Renal cortex interstitium (tissue), 11 donors: Measurements from ENCODE around the gene IGSF9B. TPM values are rescaled to one million over a fixed set of nuclear protein-coding genes. Genes with fewer than 3 reads are reported as not detected.

Experiments
- DNase-seq, 11 donors: peaks; one replicate each; pipeline ENCODE4 v3.0.0-alpha.2; 2013; ENCODE audit warnings: low read depth in 9 of 11, low spot score in 4 of 11; ENCODE audit errors: extremely low read depth in 1 of 11
- polyA plus RNA-seq, 3 donors: library from polyadenylated mRNA; unstranded; fragments of 120-200 nt; gene quantifications; one replicate each; pipeline ENCODE4 v1.2.1, GENCODE V29; 2013; ENCODE audit not compliant: insufficient read length in 3 of 3

Gene IGSF9B
- polyA plus RNA-seq, 3 donors, result 5.1 to 8.4 (median 8.2) TPM

GRCh38 chr11:133945087-133945974 is 11.4 kb downstream of the IGSF9B start:
- DNase-seq, result no peak

- DNase-seq, result no peak
Observed at GRCh38 chr11:133943950-133944698, 12.6 kb downstream of the IGSF9B start.

GRCh38 chr11:133942577-133942976 is 14.2 kb downstream of the IGSF9B start:
- DNase-seq, result no peak

- no peak for DNase-seq
Observed at GRCh38 chr11:133941546-133941945, 15.2 kb downstream of the IGSF9B start.

GRCh38 chr11:133940034-133940433 is 16.7 kb downstream of the IGSF9B start:
- no peak for DNase-seq

GRCh38 chr11:133939558-133939957 is 17.2 kb downstream of the IGSF9B start:
- no peak for DNase-seq

GRCh38 chr11:133938166-133938565 is 18.6 kb downstream of the IGSF9B start:
- DNase-seq, result no peak

- DNase-seq, result no peak
Observed at GRCh38 chr11:133937468-133937867, 19.3 kb downstream of the IGSF9B start.

GRCh38 chr11:133937015-133937414 is 19.8 kb downstream of the IGSF9B start:
- DNase-seq, result no peak

GRCh38 chr11:133936592-133936991 is 20.2 kb downstream of the IGSF9B start:
- DNase-seq, result no peak

GRCh38 chr11:133936136-133936535 is 20.6 kb downstream of the IGSF9B start:
- no peak for DNase-seq

- DNase-seq, result no peak
Observed at GRCh38 chr11:133935551-133935910, 21.2 kb downstream of the IGSF9B start.

GRCh38 chr11:133934599-133935550 is 21.9 kb downstream of the IGSF9B start:
- DNase-seq, result no peak

- DNase-seq, result no peak
Observed at GRCh38 chr11:133934096-133934495, 22.7 kb downstream of the IGSF9B start.

GRCh38 chr11:133931449-133932060 is 25.2 kb downstream of the IGSF9B start:
- DNase-seq, result no peak

- DNase-seq, result no peak
Observed at GRCh38 chr11:133930767-133931448, 25.9 kb downstream of the IGSF9B start.

- no peak for DNase-seq
Observed at GRCh38 chr11:133930053-133930766, 26.6 kb downstream of the IGSF9B start.
